K562 (cell line): ENCODE measurements around the gene ACTN1. TPM values are rescaled to one million over a fixed set of nuclear protein-coding genes. Genes with fewer than 3 reads are reported as not detected.
A peak's percentile ranks its signal among the peaks of the same experiment; 100 is the strongest.

Source experiments
- FOXP4 ChIP-seq: sonication (generic); formaldehyde crosslinking; IDR thresholded peaks from 2 replicates; pipeline ENCODE4 v1.8.0; 2022; ENCODE audit warnings: mild to moderate bottlenecking, missing genetic modification reagents, borderline replicate concordance
- GMEB1 ChIP-seq: fragments of 250-450 bp; sonication (Bioruptor Pico); IDR thresholded peaks from 2 replicates; pipeline ENCODE4 v1.4.0; 2020; ENCODE audit warnings: mild to moderate bottlenecking
- MGA ChIP-seq: fragments of 450-650 bp; IDR thresholded peaks from 2 replicates; pipeline ENCODE4 v1.6.1; 2016; ENCODE audit warnings: mild to moderate bottlenecking, moderate library complexity
- NFRKB ChIP-seq: fragments of 450-650 bp; IDR thresholded peaks from 2 replicates; pipeline ENCODE4 v1.6.1; 2016; ENCODE audit warnings: low read depth
- STAG1 ChIP-seq: sonication (generic); formaldehyde crosslinking; IDR thresholded peaks from 2 replicates; pipeline ENCODE4 v1.5.0; 2020; ENCODE audit warnings: missing genetic modification reagents, borderline replicate concordance
- ZNF217 ChIP-seq: sonication (generic); formaldehyde crosslinking; IDR thresholded peaks from 2 replicates; pipeline ENCODE4 v1.8.0; 2022; ENCODE audit warnings: mild to moderate bottlenecking, missing genetic modification reagents
- ZNF280A ChIP-seq: fragments of 450-650 bp; IDR thresholded peaks from 2 replicates; pipeline ENCODE4 v1.6.1; 2018; ENCODE audit warnings: mild to moderate bottlenecking, low read depth; ENCODE audit not compliant: partially characterized antibody
- polyA plus RNA-seq, 8 experiments: library from polyadenylated mRNA; depleted of rRNA in 4 of 8; stranded (reverse) in 5 of 8; unstranded in 3 of 8; fragments of >200 nt; fragmentation: Nextera tagmentation in 2 of 8; fragmentation: Illumina TruSeq in 1 of 8; extraction: Ambion mirVana in 2 of 8; extraction: Trizol in 1 of 8; gene quantifications; 2 replicates each; pipeline versions ENCODE4 v1.2.1 to v1.2.3, GENCODE V29; 2011 to 2014; ENCODE audit warnings: inconsistent platforms in 1 of 8, missing spikeins in 1 of 8
- total RNA-seq, 7 experiments: library from RNA; depleted of rRNA in 6 of 7; stranded (reverse); fragments of >200 nt in 6 of 7; fragmentation: Illumina TruSeq in 2 of 7; extraction: Trizol in 2 of 7; gene quantifications; 2 replicates each; pipeline versions ENCODE4 v1.2.1 to v1.2.3, GENCODE V29; 2011 to 2021; ENCODE audit warnings: low replicate concordance in 1 of 7

Gene ACTN1
- total and polyA plus RNA-seq, 9 of the 15 experiments (the other 6 are each of a cell fraction or from before 2014, with no cell fraction given), result 2.2 to 67.7 (median 34.5) TPM

GRCh38 chr14:68865542-68865941 is 113.6 kb downstream of the ACTN1 start (continued):
- TF ChIP-seq MGA (no peak), ZNF217 (CRISPR knock-in tag) (no peak), ZNF280A (peak; percentile 93), NFRKB (no peak), STAG1 (CRISPR knock-in tag) (no peak), FOXP4 (CRISPR knock-in tag) (no peak), GMEB1 (CRISPR knock-in tag) (no peak)
- TF ChIP-seq, all 486 proteins: peak for 4
